H9 (cell line): ENCODE measurements around the gene RAB3A. TPM values are rescaled to one million over a fixed set of nuclear protein-coding genes. Genes with fewer than 3 reads are reported as not detected.

Experiments
- DNase-seq: peaks from one replicate; pipeline ENCODE4 v3.0.0-alpha.2; 2017
- H2AFZ ChIP-seq: one replicate; pipeline ENCODE4 v1.6.1; 2013; ENCODE audit warnings: mild to moderate bottlenecking, low read length, control low read depth, moderate library complexity
- H2AK5ac ChIP-seq: 2 replicates; pipeline ENCODE4 v1.6.1; 2013; ENCODE audit warnings: low read length, control low read depth, mixed read lengths; ENCODE audit not compliant: insufficient read length
- H2BK120ac ChIP-seq: one replicate; pipeline ENCODE4 v1.6.1; 2013; ENCODE audit warnings: low read depth, mild to moderate bottlenecking, low read length, control low read depth, inconsistent platforms; ENCODE audit not compliant: poor library complexity, severe bottlenecking
- H2BK12ac ChIP-seq: 2 replicates; pipeline ENCODE4 v1.6.1; 2013; ENCODE audit warnings: low read length, control low read depth, mixed read lengths, low read depth; ENCODE audit not compliant: insufficient read length
- H2BK15ac ChIP-seq: 2 replicates; pipeline ENCODE4 v1.6.1; 2013; ENCODE audit warnings: low read depth, low read length, control low read depth
- H2BK20ac ChIP-seq: one replicate; pipeline ENCODE4 v1.6.1; 2013; ENCODE audit warnings: low read depth, mild to moderate bottlenecking, low read length, control low read depth, inconsistent platforms; ENCODE audit not compliant: poor library complexity, severe bottlenecking
- H2BK5ac ChIP-seq: 2 replicates; pipeline ENCODE4 v1.6.1; 2013; ENCODE audit warnings: low read length, control low read depth, mixed read lengths; ENCODE audit not compliant: insufficient read length
- H3K14ac ChIP-seq: 2 replicates; pipeline ENCODE4 v1.6.1; 2013; ENCODE audit warnings: low read length, control low read depth; ENCODE audit not compliant: insufficient read depth
- H3K18ac ChIP-seq: 2 replicates; pipeline ENCODE4 v1.6.1; 2013; ENCODE audit warnings: low read depth, mild to moderate bottlenecking, mixed read lengths, low read length, control low read depth; ENCODE audit not compliant: insufficient read length
- H3K23ac ChIP-seq: 2 replicates; pipeline ENCODE4 v1.6.1; 2013; ENCODE audit warnings: low read length, control low read depth, mixed read lengths, low read depth; ENCODE audit not compliant: insufficient read length
- H3K23me2 ChIP-seq: 2 replicates; pipeline ENCODE4 v1.6.1; 2013; ENCODE audit warnings: low read depth, mild to moderate bottlenecking, mixed read lengths, low read length, control low read depth; ENCODE audit not compliant: insufficient read length, poor library complexity, severe bottlenecking
- H3K27ac ChIP-seq: 2 replicates; pipeline ENCODE4 v1.5.1; 2013; ENCODE audit warnings: low read length, control low read depth, mixed read lengths, low read depth; ENCODE audit not compliant: insufficient read length
- H3K27me3 ChIP-seq: 2 replicates; pipeline ENCODE4 v1.6.1; 2013; ENCODE audit warnings: low read length, control low read depth, inconsistent platforms; ENCODE audit not compliant: insufficient read depth
- H3K4ac ChIP-seq: 2 replicates; pipeline ENCODE4 v1.6.1; 2013; ENCODE audit warnings: low read depth, mild to moderate bottlenecking, control low read depth, inconsistent platforms, low read length, moderate library complexity
- H3K4me1 ChIP-seq: 2 replicates; pipeline ENCODE4 v1.6.1; 2013; ENCODE audit warnings: low read length, control low read depth, inconsistent platforms; ENCODE audit not compliant: insufficient read depth
- H3K4me2 ChIP-seq: 2 replicates; pipeline ENCODE4 v1.6.1; 2013; ENCODE audit warnings: low read length, control low read depth, mixed read lengths; ENCODE audit not compliant: insufficient read length, insufficient read depth
- H3K56ac ChIP-seq: 2 replicates; pipeline ENCODE4 v1.6.1; 2013; ENCODE audit warnings: low read depth, mild to moderate bottlenecking, mixed read lengths, low read length, control low read depth; ENCODE audit not compliant: insufficient read length
- H3K79me1 ChIP-seq: 2 replicates; pipeline ENCODE4 v1.6.1; 2013; ENCODE audit warnings: low read depth, mild to moderate bottlenecking, moderate library complexity, low read length, control low read depth, inconsistent platforms; ENCODE audit not compliant: insufficient read depth, poor library complexity, severe bottlenecking
- H3K79me2 ChIP-seq: 2 replicates; pipeline ENCODE4 v1.6.1; 2013; ENCODE audit warnings: low read length, control low read depth, inconsistent platforms; ENCODE audit not compliant: insufficient read depth
- H3K9ac ChIP-seq: 2 replicates; pipeline ENCODE4 v1.6.1; 2013; ENCODE audit warnings: low read length, control low read depth, mixed read lengths; ENCODE audit not compliant: insufficient read length; ENCODE audit errors: extremely low read depth
- H3K9me3 ChIP-seq: one replicate; pipeline ENCODE4 v1.6.1; 2013; ENCODE audit warnings: low read depth, low read length, inconsistent platforms; ENCODE audit not compliant: control insufficient read depth
- H3T11ph ChIP-seq: one replicate; pipeline ENCODE4 v1.6.1; 2013; ENCODE audit warnings: mild to moderate bottlenecking, low read length, control low read depth, inconsistent platforms
- H4K20me1 ChIP-seq: one replicate; pipeline ENCODE4 v1.6.1; 2013; ENCODE audit not compliant: control insufficient read depth, insufficient read length, insufficient read depth
- H4K5ac ChIP-seq: 2 replicates; pipeline ENCODE4 v1.6.1; 2013; ENCODE audit warnings: low read depth, mild to moderate bottlenecking, mixed read lengths, low read length, control low read depth; ENCODE audit not compliant: insufficient read length
- H4K8ac ChIP-seq: replicated peaks from 2 replicates; pipeline ENCODE4 v1.6.1; 2013; ENCODE audit warnings: low read length, control low read depth, mixed read lengths, low read depth; ENCODE audit not compliant: insufficient read length
- H4K91ac ChIP-seq: 2 replicates; pipeline ENCODE4 v1.6.1; 2013; ENCODE audit warnings: low read depth, mild to moderate bottlenecking, moderate library complexity, mixed read lengths, low read length, control low read depth; ENCODE audit not compliant: insufficient read length
- H3K27ac Mint-ChIP-seq, 3 experiments: 2 replicates in 2 of 3; 3 replicates in 1 of 3; pipeline ENCODE4 v1.8.0; 2020 to 2021; ENCODE audit warnings: mixed read lengths in 3 of 3, mild to moderate bottlenecking in 1 of 3, moderate library complexity in 1 of 3
- H3K27me3 Mint-ChIP-seq: 2 replicates; pipeline ENCODE4 v1.8.0; 2021; ENCODE audit warnings: low read depth, mild to moderate bottlenecking, moderate library complexity, mixed read lengths
- H3K36me3 Mint-ChIP-seq, 3 experiments: 2 replicates in 2 of 3; 3 replicates in 1 of 3; pipeline ENCODE4 v1.8.0; 2020 to 2021; ENCODE audit warnings: low read depth in 3 of 3, mixed read lengths in 3 of 3; ENCODE audit not compliant: insufficient read depth in 1 of 3
- H3K4me1 Mint-ChIP-seq, 2 experiments: 2 replicates each; pipeline ENCODE4 v1.8.0; 2020; ENCODE audit warnings: mixed read lengths in 2 of 2
- H3K4me3 Mint-ChIP-seq, 2 experiments: 2 replicates in 1 of 2; 3 replicates in 1 of 2; pipeline ENCODE4 v1.8.0; 2020 to 2021; ENCODE audit warnings: mild to moderate bottlenecking in 2 of 2, mixed read lengths in 2 of 2, moderate library complexity in 1 of 2
- H3K9me3 Mint-ChIP-seq, 2 experiments: 2 replicates in 1 of 2; 3 replicates in 1 of 2; pipeline ENCODE4 v1.8.0; 2020; ENCODE audit warnings: mild to moderate bottlenecking in 2 of 2, mixed read lengths in 2 of 2, moderate library complexity in 1 of 2
- WGBS: extraction: QIAGEN DNeasy Blood & Tissue Kit; methylation state at CpG from one replicate; pipeline ENCODE4 v1.1.7; 2013; ENCODE audit warnings: missing lambda C conversion rate, low lambda C conversion rate, mixed read lengths; ENCODE audit not compliant: insufficient read length; ENCODE audit errors: extremely low coverage; 5-methylcytosine and 5-hydroxymethylcytosine counted together
- total RNA-seq: library from RNA; stranded (reverse); gene quantifications from 2 replicates; pipeline ENCODE4 v1.2.1, GENCODE V29; 2021
- TF ChIP-seq, protein P1 (sequence below): fragments of 200-600 bp; sonication (generic); conservative IDR thresholded peaks from 3 replicates; pipeline ENCODE4 v1.8.0; 2021; ENCODE audit warnings: antibody characterized with exemption, mild to moderate bottlenecking

The RAB3A gene
- total RNA-seq, 1 experiment from 2014 or later = 6.8 TPM

DNA sequence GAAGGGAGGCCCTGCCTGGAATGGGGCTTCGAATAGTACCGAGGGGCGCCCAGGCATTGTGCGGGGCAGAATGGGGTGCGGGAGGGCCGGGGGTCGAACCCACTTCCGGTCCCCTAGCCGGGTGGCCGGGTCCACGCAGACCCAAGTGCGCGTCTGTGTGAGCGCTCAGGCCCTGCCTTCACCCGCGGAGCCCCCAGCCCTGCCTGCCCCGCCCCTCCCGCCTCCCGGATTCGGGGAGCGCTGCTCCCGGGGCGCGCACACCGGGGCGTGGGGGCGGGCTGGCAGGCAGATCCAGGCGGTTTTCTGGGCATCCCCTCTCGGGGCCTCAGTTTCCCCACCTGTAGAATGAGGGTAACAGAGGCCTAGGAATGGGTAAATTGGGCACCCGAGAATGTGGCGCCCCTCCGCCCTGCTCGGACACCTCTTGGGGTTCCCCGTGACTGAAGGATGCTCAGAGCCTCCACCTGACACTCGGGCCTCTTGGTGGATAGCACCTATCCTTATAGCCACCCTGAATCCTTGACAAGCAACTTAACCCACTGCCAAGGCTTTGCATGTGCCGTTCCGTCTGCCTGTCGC is 50.2 kb downstream of the RAB3A start:
- Mint-ChIP-seq H3K36me3 (peaks cover 6 to 10% (median 9%) of the 10 kb centered on the region in 3 experiments; a peak in 5 of 7 replicates), H3K27ac (peak overlapping the region; percentile 81 to 97 (median 84); a peak in 4 of 7 replicates), H3K4me1 (peaks cover 15 to 32% of the 10 kb centered on the region in 2 experiments), H3K27me3 (no peaks in the 10 kb centered on the region; the same call in 1 of the 2 replicates), H3K9me3 (no peaks in the 10 kb centered on the region), H3K4me3 (peak overlapping the region; percentile 75 to 84)
- no peaks in the 10 kb centered on the region for H3K4me1 ChIP-seq
- H2BK12ac ChIP-seq = no peak overlapping the region
- no peak overlapping the region for H2AFZ ChIP-seq
- H2BK20ac ChIP-seq = no peak overlapping the region
- no peaks in the 10 kb centered on the region for H3K79me2 ChIP-seq
- no peaks in the 10 kb centered on the region for H3K79me1 ChIP-seq
- DNase-seq = no peak
- no peak overlapping the region for H2BK5ac ChIP-seq
- no peak overlapping the region for H4K91ac ChIP-seq
- H3K23me2 ChIP-seq = peaks cover 8% of the 10 kb centered on the region
- H3K9ac ChIP-seq = peak overlapping the region; percentile 75
- no peak overlapping the region for H3K56ac ChIP-seq
- H4K5ac ChIP-seq = no peak overlapping the region
- no peak overlapping the region for H4K8ac ChIP-seq
- no CpG with 5 or more reads among the region's 38 CpGs for WGBS
- no peak overlapping the region for H2AK5ac ChIP-seq
- no peak overlapping the region for H3K4ac ChIP-seq
- TF ChIP-seq, protein P1, sequence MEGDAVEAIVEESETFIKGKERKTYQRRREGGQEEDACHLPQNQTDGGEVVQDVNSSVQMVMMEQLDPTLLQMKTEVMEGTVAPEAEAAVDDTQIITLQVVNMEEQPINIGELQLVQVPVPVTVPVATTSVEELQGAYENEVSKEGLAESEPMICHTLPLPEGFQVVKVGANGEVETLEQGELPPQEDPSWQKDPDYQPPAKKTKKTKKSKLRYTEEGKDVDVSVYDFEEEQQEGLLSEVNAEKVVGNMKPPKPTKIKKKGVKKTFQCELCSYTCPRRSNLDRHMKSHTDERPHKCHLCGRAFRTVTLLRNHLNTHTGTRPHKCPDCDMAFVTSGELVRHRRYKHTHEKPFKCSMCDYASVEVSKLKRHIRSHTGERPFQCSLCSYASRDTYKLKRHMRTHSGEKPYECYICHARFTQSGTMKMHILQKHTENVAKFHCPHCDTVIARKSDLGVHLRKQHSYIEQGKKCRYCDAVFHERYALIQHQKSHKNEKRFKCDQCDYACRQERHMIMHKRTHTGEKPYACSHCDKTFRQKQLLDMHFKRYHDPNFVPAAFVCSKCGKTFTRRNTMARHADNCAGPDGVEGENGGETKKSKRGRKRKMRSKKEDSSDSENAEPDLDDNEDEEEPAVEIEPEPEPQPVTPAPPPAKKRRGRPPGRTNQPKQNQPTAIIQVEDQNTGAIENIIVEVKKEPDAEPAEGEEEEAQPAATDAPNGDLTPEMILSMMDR = no peak
- H3K23ac ChIP-seq = no peak overlapping the region
- peak overlapping the region; percentile 27 for H3K14ac ChIP-seq
- H3K27me3 ChIP-seq = no peaks in the 10 kb centered on the region
- H4K20me1 ChIP-seq = peaks cover 4% of the 10 kb centered on the region
- H3K9me3 ChIP-seq = no peaks in the 10 kb centered on the region
- H2BK120ac ChIP-seq = no peak overlapping the region
- no peak overlapping the region for H3K27ac ChIP-seq
- peak overlapping the region; percentile 46 for H3K18ac ChIP-seq
- H3K4me2 ChIP-seq = peak overlapping the region; percentile 53
- no peak overlapping the region for H3T11ph ChIP-seq
- H2BK15ac ChIP-seq = no peak overlapping the region
